Measurements from ENCODE around the gene DYTN. TPM values are rescaled to one million over a fixed set of nuclear protein-coding genes. Genes with fewer than 3 reads are reported as not detected.
A peak's percentile ranks its signal among the peaks of the same experiment; 100 is the strongest.

DYTN gene
- polyA plus RNA-seq, 2 of the 4 experiments (the other 2 are of a cell fraction): not detected

DNA sequence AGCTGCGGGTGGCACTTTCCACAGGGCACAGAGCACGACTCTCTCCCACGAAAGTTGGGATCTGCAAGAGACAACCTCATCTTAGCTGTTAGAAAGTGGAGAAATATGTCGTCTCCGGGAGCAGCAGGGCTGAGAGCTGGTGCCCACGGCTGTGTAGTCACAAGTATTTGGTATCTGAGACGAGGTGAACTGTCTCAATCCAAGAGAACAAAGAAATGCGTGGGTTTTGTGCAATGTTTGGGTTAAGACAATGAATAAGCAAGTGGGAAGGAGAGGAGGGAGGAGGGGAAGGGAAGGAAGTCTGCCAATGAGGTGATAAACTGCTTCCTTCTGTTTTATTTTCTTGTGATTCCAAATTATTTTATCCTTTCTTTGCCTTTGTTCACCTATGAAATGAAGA is 18.0 kb downstream of the DYTN start:
- H3K9me3 ChIP-seq: no peaks in the 10 kb centered on the region
- H3K4me3 ChIP-seq: no peak overlapping the region
- ChIA-PET CTCF (interaction anchor here (0.5 to 1.7 kb wide), 3 partner anchors 8 to 1046 kb away, joined by 3 read pairs; no protein-coding TSS in a partner anchor), POLR2A (no interaction called here)
- WGBS (ENCODE audit: missing lambda C conversion rate): 25% methylated on average over 8 of the region's 8 CpGs
- ATAC-seq (no peak), DNase-seq (ENCODE audit: low read depth in 1 of 2, low spot score in 1 of 2) (no peak), FAIRE-seq (no peak)
- no peaks in the 10 kb centered on the region for H3K4me1 ChIP-seq
- no peak overlapping the region for H3K4me2 ChIP-seq
- TF ChIP-seq NFE2L2 (conservative IDR thresholded peaks at IDR 0.05; ENCODE audit: low read length) (no peak), NPAS2 (CRISPR knock-in tag; IDR thresholded peaks at IDR 0.05; ENCODE audit: borderline replicate concordance) (no peak), RCOR1 (IDR thresholded peaks at IDR 0.05; ENCODE audit: low read depth, low read length) (no peak), TP53 (CRISPR knock-in tag; IDR thresholded peaks at IDR 0.05) (no peak), E2F6 (IDR thresholded peaks at IDR 0.05; ENCODE audit: borderline replicate concordance, low read depth) (no peak), HOXB5 (CRISPR knock-in tag; IDR thresholded peaks at IDR 0.05) (no peak), EP300 (IDR thresholded peaks at IDR 0.05) (no peak), KDM5A (IDR thresholded peaks at IDR 0.05) (no peak), EHF (CRISPR knock-in tag; IDR thresholded peaks at IDR 0.05) (no peak)
- TF ChIP-seq, protein P1, sequence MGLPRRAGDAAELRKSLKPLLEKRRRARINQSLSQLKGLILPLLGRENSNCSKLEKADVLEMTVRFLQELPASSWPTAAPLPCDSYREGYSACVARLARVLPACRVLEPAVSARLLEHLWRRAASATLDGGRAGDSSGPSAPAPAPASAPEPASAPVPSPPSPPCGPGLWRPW (IDR thresholded peaks at IDR 0.05): no peak
- TF ChIP-seq, protein P2, sequence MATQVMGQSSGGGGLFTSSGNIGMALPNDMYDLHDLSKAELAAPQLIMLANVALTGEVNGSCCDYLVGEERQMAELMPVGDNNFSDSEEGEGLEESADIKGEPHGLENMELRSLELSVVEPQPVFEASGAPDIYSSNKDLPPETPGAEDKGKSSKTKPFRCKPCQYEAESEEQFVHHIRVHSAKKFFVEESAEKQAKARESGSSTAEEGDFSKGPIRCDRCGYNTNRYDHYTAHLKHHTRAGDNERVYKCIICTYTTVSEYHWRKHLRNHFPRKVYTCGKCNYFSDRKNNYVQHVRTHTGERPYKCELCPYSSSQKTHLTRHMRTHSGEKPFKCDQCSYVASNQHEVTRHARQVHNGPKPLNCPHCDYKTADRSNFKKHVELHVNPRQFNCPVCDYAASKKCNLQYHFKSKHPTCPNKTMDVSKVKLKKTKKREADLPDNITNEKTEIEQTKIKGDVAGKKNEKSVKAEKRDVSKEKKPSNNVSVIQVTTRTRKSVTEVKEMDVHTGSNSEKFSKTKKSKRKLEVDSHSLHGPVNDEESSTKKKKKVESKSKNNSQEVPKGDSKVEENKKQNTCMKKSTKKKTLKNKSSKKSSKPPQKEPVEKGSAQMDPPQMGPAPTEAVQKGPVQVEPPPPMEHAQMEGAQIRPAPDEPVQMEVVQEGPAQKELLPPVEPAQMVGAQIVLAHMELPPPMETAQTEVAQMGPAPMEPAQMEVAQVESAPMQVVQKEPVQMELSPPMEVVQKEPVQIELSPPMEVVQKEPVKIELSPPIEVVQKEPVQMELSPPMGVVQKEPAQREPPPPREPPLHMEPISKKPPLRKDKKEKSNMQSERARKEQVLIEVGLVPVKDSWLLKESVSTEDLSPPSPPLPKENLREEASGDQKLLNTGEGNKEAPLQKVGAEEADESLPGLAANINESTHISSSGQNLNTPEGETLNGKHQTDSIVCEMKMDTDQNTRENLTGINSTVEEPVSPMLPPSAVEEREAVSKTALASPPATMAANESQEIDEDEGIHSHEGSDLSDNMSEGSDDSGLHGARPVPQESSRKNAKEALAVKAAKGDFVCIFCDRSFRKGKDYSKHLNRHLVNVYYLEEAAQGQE (IDR thresholded peaks at IDR 0.05): no peak
- no peak overlapping the region for H3K27ac ChIP-seq

DNA sequence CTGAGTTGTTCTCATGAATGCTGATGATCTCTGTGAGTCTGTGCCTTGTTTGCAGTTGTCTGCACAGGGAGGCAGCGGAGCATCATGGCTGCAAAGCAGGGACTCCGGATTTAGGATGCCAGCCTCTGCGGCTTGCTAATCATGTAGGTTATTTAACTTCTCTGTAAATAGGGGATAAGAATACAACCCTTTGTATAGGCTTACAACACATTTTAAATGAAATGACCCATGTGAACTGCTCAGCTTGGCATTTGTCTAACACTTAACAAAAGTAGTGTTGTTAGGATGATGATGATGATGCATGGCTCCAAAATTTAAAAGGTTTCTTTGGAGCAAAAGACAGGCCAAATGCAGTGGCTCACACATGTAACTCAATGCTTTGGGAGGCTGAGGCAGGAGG is 19.4 kb downstream of the DYTN start:
- Histone ChIP-seq H3K9me3 (no peaks in the 10 kb centered on the region), H3K27ac (no peak overlapping the region), H3K4me2 (no peak overlapping the region), H3K4me1 (no peaks in the 10 kb centered on the region), H3K4me3 (no peak overlapping the region)
- no peak for DNase-seq (ENCODE audit: low read depth in 1 of 2, low spot score in 1 of 2)
- ChIA-PET CTCF (interaction anchor here (1.6 to 1.7 kb wide), 2 partner anchors 9 to 84 kb away, joined by 3 to 5 read pairs; no protein-coding TSS in a partner anchor), POLR2A (no interaction called here)
- FAIRE-seq: no peak
- no peak for ATAC-seq
- TF ChIP-seq CHD4 (IDR thresholded peaks at IDR 0.05; ENCODE audit: borderline replicate concordance): no peak
- 75% methylated on average over 3 of the region's 3 CpGs for WGBS (ENCODE audit: missing lambda C conversion rate)

- ATAC-seq (no peak), FAIRE-seq (no peak), DNase-seq (ENCODE audit: low read depth in 1 of 2, low spot score in 1 of 2) (no peak)
- TF ChIP-seq ZNF302 (CRISPR knock-in tag; IDR thresholded peaks at IDR 0.05) (no peak), MAFK (IDR thresholded peaks at IDR 0.05; ENCODE audit: partially characterized antibody) (peak; percentile 37), HEYL (CRISPR knock-in tag; IDR thresholded peaks at IDR 0.05) (no peak), NFE2L2 (conservative IDR thresholded peaks at IDR 0.05; ENCODE audit: low read length) (peak; percentile 77), FOSL2 (IDR thresholded peaks at IDR 0.05) (no peak), FOSL2 (CRISPR knock-in tag; IDR thresholded peaks at IDR 0.05) (peak; percentile 51)
- ChIA-PET CTCF (interaction anchor here (0.6 to 3.9 kb wide), 3 partner anchors 86 to 104 kb away, joined by 3 to 20 read pairs (median 5); no protein-coding TSS in a partner anchor), POLR2A (no interaction called here)
- H3K4me3 ChIP-seq: no peak overlapping the region
- H3K9me3 ChIP-seq: no peaks in the 10 kb centered on the region
- H3K27ac ChIP-seq: no peak overlapping the region
- no peak overlapping the region for H3K4me2 ChIP-seq
- H3K4me1 ChIP-seq: no peaks in the 10 kb centered on the region
Measured at GRCh38 chr2:206696910-206697309, 21.3 kb downstream of the DYTN start.
